Vagina (tissue), 2 donors: Measurements from ENCODE around the gene AKAP13.

Experiments
- POLR2A ChIP-seq, 2 donors: fragments of 450-650 bp; IDR thresholded peaks; one replicate each; pipeline ENCODE4 v1.6.1; 2017; ENCODE audit warnings: antibody characterized with exemption in 2 of 2, mild to moderate bottlenecking in 2 of 2, moderate library complexity in 2 of 2
- TF ChIP-seq, protein P1 (sequence below), 3 experiments: fragments of 450-650 bp in 2 of 3; fragments of 200-600 bp in 1 of 3; sonication (generic) in 1 of 3; IDR thresholded peaks; one replicate each; pipeline ENCODE4 v1.5.1; 2017 to 2019; ENCODE audit warnings: antibody characterized with exemption in 3 of 3, mild to moderate bottlenecking in 2 of 3, moderate library complexity in 2 of 3

DNA sequence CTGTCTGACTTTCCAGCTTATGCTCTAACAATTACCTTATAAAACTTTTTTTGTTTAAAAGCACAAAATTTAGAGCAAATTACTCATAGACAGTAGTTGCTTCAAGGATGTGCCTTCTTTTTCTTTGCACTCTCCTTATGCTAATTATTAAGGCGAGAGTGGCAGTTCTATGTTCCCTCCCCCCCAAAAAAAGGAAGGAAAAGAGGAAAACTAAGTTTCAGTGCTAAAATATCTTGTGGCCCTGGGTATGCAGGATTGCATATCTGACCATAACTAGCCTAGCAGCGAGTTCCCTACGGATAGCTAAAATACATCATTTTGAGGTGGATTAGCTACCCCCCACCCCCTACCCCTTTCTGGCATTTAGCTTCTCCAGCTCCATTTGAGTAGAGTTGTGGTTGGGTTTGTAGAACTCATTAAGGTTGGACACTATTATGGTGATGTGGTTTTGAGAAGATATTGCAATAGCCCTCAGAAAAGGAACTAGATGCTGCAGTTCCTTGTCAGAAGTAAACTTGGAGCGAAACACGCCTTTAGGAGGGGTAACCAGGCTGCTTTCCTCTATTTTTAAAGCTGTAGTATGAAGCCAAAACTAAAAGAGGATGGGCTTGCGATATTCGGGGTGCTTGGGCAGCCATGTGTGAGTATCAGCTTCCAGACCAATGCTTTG is 174.6 kb downstream of the AKAP13 start:
- TF ChIP-seq POLR2A (IDR thresholded peaks at IDR 0.05): no peak
- TF ChIP-seq, protein P1, sequence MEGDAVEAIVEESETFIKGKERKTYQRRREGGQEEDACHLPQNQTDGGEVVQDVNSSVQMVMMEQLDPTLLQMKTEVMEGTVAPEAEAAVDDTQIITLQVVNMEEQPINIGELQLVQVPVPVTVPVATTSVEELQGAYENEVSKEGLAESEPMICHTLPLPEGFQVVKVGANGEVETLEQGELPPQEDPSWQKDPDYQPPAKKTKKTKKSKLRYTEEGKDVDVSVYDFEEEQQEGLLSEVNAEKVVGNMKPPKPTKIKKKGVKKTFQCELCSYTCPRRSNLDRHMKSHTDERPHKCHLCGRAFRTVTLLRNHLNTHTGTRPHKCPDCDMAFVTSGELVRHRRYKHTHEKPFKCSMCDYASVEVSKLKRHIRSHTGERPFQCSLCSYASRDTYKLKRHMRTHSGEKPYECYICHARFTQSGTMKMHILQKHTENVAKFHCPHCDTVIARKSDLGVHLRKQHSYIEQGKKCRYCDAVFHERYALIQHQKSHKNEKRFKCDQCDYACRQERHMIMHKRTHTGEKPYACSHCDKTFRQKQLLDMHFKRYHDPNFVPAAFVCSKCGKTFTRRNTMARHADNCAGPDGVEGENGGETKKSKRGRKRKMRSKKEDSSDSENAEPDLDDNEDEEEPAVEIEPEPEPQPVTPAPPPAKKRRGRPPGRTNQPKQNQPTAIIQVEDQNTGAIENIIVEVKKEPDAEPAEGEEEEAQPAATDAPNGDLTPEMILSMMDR (IDR thresholded peaks at IDR 0.05): no peak
